ENCODE measurements around the gene KIN.

DNA sequence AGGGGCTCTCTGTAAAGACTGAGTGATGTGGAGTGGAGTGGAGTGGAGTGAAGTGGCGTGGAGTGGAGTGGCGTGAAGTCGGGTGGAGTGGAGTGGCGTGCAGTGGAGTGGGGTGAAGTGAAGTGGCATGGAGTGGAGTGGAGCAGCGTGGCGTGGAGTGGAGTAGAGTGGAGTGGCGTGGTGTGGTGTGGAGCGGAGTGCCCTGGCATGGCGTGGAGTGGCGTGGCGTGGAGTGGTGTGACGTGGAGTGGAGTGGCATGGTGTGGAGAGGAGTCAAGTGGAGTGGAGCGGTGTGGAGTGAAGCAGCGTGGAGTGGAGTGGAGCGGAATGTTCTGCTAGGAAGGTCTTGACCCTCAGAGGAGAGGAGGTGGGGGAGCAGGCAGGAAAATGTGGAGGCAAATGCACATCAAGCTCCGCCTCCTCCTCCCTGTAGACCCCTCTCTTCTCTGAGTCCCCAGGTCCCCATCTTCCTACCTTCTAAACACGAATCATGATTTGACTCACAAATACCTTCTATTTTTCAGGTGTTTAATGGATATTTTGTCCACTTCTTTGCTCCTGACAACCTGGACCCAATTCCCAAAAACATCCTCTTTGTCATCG is 64.8 kb downstream of the KIN start:
- TF ChIP-seq, protein P1, sequence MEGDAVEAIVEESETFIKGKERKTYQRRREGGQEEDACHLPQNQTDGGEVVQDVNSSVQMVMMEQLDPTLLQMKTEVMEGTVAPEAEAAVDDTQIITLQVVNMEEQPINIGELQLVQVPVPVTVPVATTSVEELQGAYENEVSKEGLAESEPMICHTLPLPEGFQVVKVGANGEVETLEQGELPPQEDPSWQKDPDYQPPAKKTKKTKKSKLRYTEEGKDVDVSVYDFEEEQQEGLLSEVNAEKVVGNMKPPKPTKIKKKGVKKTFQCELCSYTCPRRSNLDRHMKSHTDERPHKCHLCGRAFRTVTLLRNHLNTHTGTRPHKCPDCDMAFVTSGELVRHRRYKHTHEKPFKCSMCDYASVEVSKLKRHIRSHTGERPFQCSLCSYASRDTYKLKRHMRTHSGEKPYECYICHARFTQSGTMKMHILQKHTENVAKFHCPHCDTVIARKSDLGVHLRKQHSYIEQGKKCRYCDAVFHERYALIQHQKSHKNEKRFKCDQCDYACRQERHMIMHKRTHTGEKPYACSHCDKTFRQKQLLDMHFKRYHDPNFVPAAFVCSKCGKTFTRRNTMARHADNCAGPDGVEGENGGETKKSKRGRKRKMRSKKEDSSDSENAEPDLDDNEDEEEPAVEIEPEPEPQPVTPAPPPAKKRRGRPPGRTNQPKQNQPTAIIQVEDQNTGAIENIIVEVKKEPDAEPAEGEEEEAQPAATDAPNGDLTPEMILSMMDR (IDR thresholded peaks at IDR 0.05) = no peak
- TF ChIP-seq POLR2A (IDR thresholded peaks at IDR 0.05) (no peak), POLR2AphosphoS5 (IDR thresholded peaks at IDR 0.05) (no peak), EP300 (IDR thresholded peaks at IDR 0.05) (no peak)

All from gastroesophageal sphincter (tissue), 3 donors.